NCI-H128 (cell line): ENCODE results near the gene C12orf57.

ENCODE experiments used
- DNase-seq: peaks from one replicate; lab custom pipeline; 2025; ENCODE audit not compliant: unreplicated experiment; lab: John Stamatoyannopoulos, UW

C12orf57 gene

GRCh38 chr12:6936636-6937480, 7.0 kb upstream of the C12orf57 start:
- DNase-seq = no peak

GRCh38 chr12:6937481-6938352, 6.1 kb upstream of the C12orf57 start:
- DNase-seq = peak; percentile 98

GRCh38 chr12:6938353-6939190, 5.2 kb upstream of the C12orf57 start:
- no peak for DNase-seq

- DNase-seq = no peak
These were observed 4.7 kb upstream of the C12orf57 start for GRCh38 chr12:6939191-6939540.

GRCh38 chr12:6941267-6941666, 2.6 kb upstream of the C12orf57 start:
- DNase-seq = no peak

GRCh38 chr12:6941782-6942181, 2.0 kb upstream of the C12orf57 start:
- no peak for DNase-seq

- DNase-seq = no peak
These were observed 1.5 kb upstream of the C12orf57 start for GRCh38 chr12:6942331-6942665.

GRCh38 chr12:6943389-6943721, 467 bp upstream of the C12orf57 start:
- DNase-seq = peak; percentile 93

GRCh38 chr12:6944381-6945186, 762 bp downstream of the C12orf57 start:
- DNase-seq = peak; percentile 95

GRCh38 chr12:6945613-6946012, 1.8 kb downstream of the C12orf57 start:
- no peak for DNase-seq

GRCh38 chr12:6946033-6946919, 2.5 kb downstream of the C12orf57 start:
- DNase-seq = no peak

- DNase-seq = no peak
These were observed 3.1 kb downstream of the C12orf57 start for GRCh38 chr12:6946920-6947374.

GRCh38 chr12:6947615-6948014, 3.8 kb downstream of the C12orf57 start:
- no peak for DNase-seq

- no peak for DNase-seq
These were observed 5.2 kb downstream of the C12orf57 start for GRCh38 chr12:6948873-6949594.

- no peak for DNase-seq
These were observed 6.6 kb downstream of the C12orf57 start for GRCh38 chr12:6950401-6950801.

GRCh38 chr12:6950811-6951540, 7.2 kb downstream of the C12orf57 start, which contains the start of gene PTPN6:
TSS of gene PTPN6 (plus strand) at chr12:6951356. CDS start at chr12:6951513, 157 bp downstream.
- DNase-seq = no peak

GRCh38 chr12:6951551-6952120, 7.8 kb downstream of the C12orf57 start:
- no peak for DNase-seq
